ENCODE data around the gene DMBX1. TPM values are rescaled to one million over a fixed set of nuclear protein-coding genes. Genes with fewer than 3 reads are reported as not detected.

Gene DMBX1
- total and polyA plus RNA-seq, 9 of the 15 experiments (the other 6 are each of a cell fraction or from before 2014, with no cell fraction given) = 0.25 to 4.3 (median 1.0) TPM

GRCh38 chr1:46527474-46528296 lies 38.0 kb downstream of the DMBX1 start (continued):
- TF ChIP-seq ZNF695 (CRISPR knock-in tag; IDR thresholded peaks at IDR 0.05) (no peak), FOXJ2 (tag; IDR thresholded peaks at IDR 0.05) (no peak), TEAD4 (IDR thresholded peaks at IDR 0.05; ENCODE audit: low read length) (peak; percentile 53; the same call in 1 of the 2 replicates), TEAD4 (CRISPR knock-in tag; IDR thresholded peaks at IDR 0.05; ENCODE audit: borderline replicate concordance) (no peak), OTX1 (CRISPR knock-in tag; IDR thresholded peaks at IDR 0.05) (no peak), NFIC (IDR thresholded peaks at IDR 0.05) (peak; percentile 32; the same call in 1 of the 2 replicates), CBX2 (IDR thresholded peaks at IDR 0.05; ENCODE audit: insufficient read depth, low read length, poor library complexity, severe bottlenecking) (no peak), GATA2 (CRISPR knock-in tag; IDR thresholded peaks at IDR 0.05) (0 out of 2 replicates have a peak, but pooled peaks have one; percentile 34), ZNF395 (CRISPR knock-in tag; IDR thresholded peaks at IDR 0.05) (no peak), POLR2A (conservative IDR thresholded peaks at IDR 0.05) (no peak), TAL1 (IDR thresholded peaks at IDR 0.05) (no peak; the same call in none of the 2 replicates), CBX8 (IDR thresholded peaks at IDR 0.05; ENCODE audit: borderline replicate concordance, extremely low read depth, low read depth, low read length, poor library complexity, severe bottlenecking) (no peak), U2AF2 (optimal IDR thresholded peaks at IDR 0.05; ENCODE audit: low read depth, low read length) (no peak), ZNF3 (CRISPR knock-in tag; IDR thresholded peaks at IDR 0.05) (no peak), KAT7 (CRISPR knock-in tag; IDR thresholded peaks at IDR 0.05; ENCODE audit: borderline replicate concordance) (peak; percentile 74; the same call in 1 of the 2 replicates), TEAD1 (CRISPR knock-in tag; IDR thresholded peaks at IDR 0.05) (peak in 1 of 2 experiments; percentile 71; a peak in 2 of 4 replicates), WHSC1 (IDR thresholded peaks at IDR 0.05; ENCODE audit: low read length) (no peak), CHD1 (IDR thresholded peaks at IDR 0.05; ENCODE audit: low read length) (no peak), ETS2 (tag; IDR thresholded peaks at IDR 0.05; ENCODE audit: borderline replicate concordance, poor library complexity, severe bottlenecking) (no peak), KAT2B (IDR thresholded peaks at IDR 0.05; ENCODE audit: low read depth, low read length) (no peak), ZBTB1 (CRISPR knock-in tag; IDR thresholded peaks at IDR 0.05; ENCODE audit: borderline replicate concordance, low read depth) (no peak), MTA2 (IDR thresholded peaks at IDR 0.05; ENCODE audit: low read depth) (no peak)
- TF ChIP-seq, protein P1, sequence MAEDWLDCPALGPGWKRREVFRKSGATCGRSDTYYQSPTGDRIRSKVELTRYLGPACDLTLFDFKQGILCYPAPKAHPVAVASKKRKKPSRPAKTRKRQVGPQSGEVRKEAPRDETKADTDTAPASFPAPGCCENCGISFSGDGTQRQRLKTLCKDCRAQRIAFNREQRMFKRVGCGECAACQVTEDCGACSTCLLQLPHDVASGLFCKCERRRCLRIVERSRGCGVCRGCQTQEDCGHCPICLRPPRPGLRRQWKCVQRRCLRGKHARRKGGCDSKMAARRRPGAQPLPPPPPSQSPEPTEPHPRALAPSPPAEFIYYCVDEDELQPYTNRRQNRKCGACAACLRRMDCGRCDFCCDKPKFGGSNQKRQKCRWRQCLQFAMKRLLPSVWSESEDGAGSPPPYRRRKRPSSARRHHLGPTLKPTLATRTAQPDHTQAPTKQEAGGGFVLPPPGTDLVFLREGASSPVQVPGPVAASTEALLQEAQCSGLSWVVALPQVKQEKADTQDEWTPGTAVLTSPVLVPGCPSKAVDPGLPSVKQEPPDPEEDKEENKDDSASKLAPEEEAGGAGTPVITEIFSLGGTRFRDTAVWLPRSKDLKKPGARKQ (CRISPR knock-in tag; IDR thresholded peaks at IDR 0.05) = no peak
- TF ChIP-seq, protein P2, sequence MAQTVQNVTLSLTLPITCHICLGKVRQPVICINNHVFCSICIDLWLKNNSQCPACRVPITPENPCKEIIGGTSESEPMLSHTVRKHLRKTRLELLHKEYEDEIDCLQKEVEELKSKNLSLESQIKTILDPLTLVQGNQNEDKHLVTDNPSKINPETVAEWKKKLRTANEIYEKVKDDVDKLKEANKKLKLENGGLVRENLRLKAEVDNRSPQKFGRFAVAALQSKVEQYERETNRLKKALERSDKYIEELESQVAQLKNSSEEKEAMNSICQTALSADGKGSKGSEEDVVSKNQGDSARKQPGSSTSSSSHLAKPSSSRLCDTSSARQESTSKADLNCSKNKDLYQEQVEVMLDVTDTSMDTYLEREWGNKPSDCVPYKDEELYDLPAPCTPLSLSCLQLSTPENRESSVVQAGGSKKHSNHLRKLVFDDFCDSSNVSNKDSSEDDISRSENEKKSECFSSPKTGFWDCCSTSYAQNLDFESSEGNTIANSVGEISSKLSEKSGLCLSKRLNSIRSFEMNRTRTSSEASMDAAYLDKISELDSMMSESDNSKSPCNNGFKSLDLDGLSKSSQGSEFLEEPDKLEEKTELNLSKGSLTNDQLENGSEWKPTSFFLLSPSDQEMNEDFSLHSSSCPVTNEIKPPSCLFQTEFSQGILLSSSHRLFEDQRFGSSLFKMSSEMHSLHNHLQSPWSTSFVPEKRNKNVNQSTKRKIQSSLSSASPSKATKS (CRISPR knock-in tag; IDR thresholded peaks at IDR 0.05) = no peak
